ENCODE data around the gene PNMA8B.

DNA sequence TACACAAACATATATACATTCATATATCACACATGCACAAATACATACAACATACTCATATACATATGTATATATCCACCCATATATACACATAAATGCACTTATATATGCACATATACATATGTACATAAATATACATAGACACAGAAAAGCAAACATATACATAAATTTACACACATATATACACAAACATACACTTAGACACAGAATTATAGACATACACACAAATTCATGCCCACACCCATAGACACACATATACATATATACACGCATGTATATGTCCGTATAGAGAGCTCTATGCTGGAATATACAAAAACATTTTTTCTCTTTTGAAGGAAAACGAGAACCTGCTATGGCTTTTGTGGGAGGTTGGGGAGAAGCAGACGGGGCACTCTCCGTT, 44.9 kb downstream of the PNMA8B start:
- TF ChIP-seq, protein P1, sequence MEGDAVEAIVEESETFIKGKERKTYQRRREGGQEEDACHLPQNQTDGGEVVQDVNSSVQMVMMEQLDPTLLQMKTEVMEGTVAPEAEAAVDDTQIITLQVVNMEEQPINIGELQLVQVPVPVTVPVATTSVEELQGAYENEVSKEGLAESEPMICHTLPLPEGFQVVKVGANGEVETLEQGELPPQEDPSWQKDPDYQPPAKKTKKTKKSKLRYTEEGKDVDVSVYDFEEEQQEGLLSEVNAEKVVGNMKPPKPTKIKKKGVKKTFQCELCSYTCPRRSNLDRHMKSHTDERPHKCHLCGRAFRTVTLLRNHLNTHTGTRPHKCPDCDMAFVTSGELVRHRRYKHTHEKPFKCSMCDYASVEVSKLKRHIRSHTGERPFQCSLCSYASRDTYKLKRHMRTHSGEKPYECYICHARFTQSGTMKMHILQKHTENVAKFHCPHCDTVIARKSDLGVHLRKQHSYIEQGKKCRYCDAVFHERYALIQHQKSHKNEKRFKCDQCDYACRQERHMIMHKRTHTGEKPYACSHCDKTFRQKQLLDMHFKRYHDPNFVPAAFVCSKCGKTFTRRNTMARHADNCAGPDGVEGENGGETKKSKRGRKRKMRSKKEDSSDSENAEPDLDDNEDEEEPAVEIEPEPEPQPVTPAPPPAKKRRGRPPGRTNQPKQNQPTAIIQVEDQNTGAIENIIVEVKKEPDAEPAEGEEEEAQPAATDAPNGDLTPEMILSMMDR (IDR thresholded peaks at IDR 0.05), result no peak
- TF ChIP-seq EZH2phosphoT487 (IDR thresholded peaks at IDR 0.05) (no peak), EZH2 (IDR thresholded peaks at IDR 0.05) (no peak)
